NCI-H2227 (cell line): ENCODE measurements around the gene IGSF9.
A peak's percentile ranks its signal among the peaks of the same experiment; 100 is the strongest.

ENCODE experiments used
- DNase-seq: peaks from one replicate; lab custom pipeline; 2025; ENCODE audit not compliant: unreplicated experiment; lab: John Stamatoyannopoulos, UW

The IGSF9 gene

GRCh38 chr1:159974350-159974965, 29.0 kb upstream of the IGSF9 start:
- DNase-seq: no peak

GRCh38 chr1:159973350-159973940, 28.0 kb upstream of the IGSF9 start:
- no peak for DNase-seq

- no peak for DNase-seq
These were observed 27.2 kb upstream of the IGSF9 start for GRCh38 chr1:159972443-159973205.

- peak; percentile 10 for DNase-seq
These were observed 25.5 kb upstream of the IGSF9 start for GRCh38 chr1:159970932-159971342.

GRCh38 chr1:159968901-159969300, 23.5 kb upstream of the IGSF9 start:
- no peak for DNase-seq

- no peak for DNase-seq
These were observed 19.9 kb upstream of the IGSF9 start for GRCh38 chr1:159965263-159965662.

- DNase-seq: no peak
These were observed 18.7 kb upstream of the IGSF9 start for GRCh38 chr1:159964144-159964543.

GRCh38 chr1:159962176-159962575, 16.8 kb upstream of the IGSF9 start:
- no peak for DNase-seq

GRCh38 chr1:159961636-159962035, 16.2 kb upstream of the IGSF9 start:
- DNase-seq: no peak

- no peak for DNase-seq
These were observed 15.4 kb upstream of the IGSF9 start for GRCh38 chr1:159960721-159961381.

GRCh38 chr1:159959451-159959850, 14.0 kb upstream of the IGSF9 start:
- no peak for DNase-seq

GRCh38 chr1:159958719-159959380, 13.4 kb upstream of the IGSF9 start:
- DNase-seq: no peak

- no peak for DNase-seq
These were observed 12.4 kb upstream of the IGSF9 start for GRCh38 chr1:159957824-159958268.

- no peak for DNase-seq
These were observed 10.0 kb upstream of the IGSF9 start for GRCh38 chr1:159955456-159955855.

- no peak for DNase-seq
These were observed 8.4 kb upstream of the IGSF9 start, which contains the start of gene SLAMF9 for GRCh38 chr1:159953536-159954515. Gene SLAMF9, minus strand, starts transcription at chr1:159954237. Its CDS starts 100 bp downstream, at chr1:159954137.

GRCh38 chr1:159952932-159953331, 7.5 kb upstream of the IGSF9 start:
- DNase-seq: no peak

- DNase-seq: no peak
These were observed 6.1 kb upstream of the IGSF9 start for GRCh38 chr1:159951551-159951950.

GRCh38 chr1:159951016-159951415, 5.6 kb upstream of the IGSF9 start:
- no peak for DNase-seq

GRCh38 chr1:159949981-159950381, 4.6 kb upstream of the IGSF9 start:
- no peak for DNase-seq

- no peak for DNase-seq
These were observed 3.7 kb upstream of the IGSF9 start for GRCh38 chr1:159949123-159949522.
